Kidney epithelial cell (primary cell): ENCODE measurements around the gene NXPH1. TPM values are rescaled to one million over a fixed set of nuclear protein-coding genes. Genes with fewer than 3 reads are reported as not detected.

Experiments used
- DNase-seq: peaks from one replicate; pipeline ENCODE4 v3.0.0-alpha.2; 2010; ENCODE audit warnings: low read depth
- H3K27me3 ChIP-seq: 2 replicates; pipeline ENCODE4 v1.6.0; 2011; ENCODE audit warnings: low read length; ENCODE audit not compliant: control insufficient read depth, insufficient read depth
- H3K36me3 ChIP-seq: 2 replicates; pipeline ENCODE4 v1.5.1; 2011; ENCODE audit warnings: low read length; ENCODE audit not compliant: control insufficient read depth, insufficient read depth
- H3K4me3 ChIP-seq: 2 replicates; pipeline ENCODE4 v1.5.1; 2011; ENCODE audit warnings: low read depth, mild to moderate bottlenecking, control low read depth, low read length
- CTCF ChIP-seq: IDR thresholded peaks from 2 replicates; pipeline ENCODE4 v1.5.1; 2011; ENCODE audit warnings: mild to moderate bottlenecking, moderate library complexity, low read length, control low read depth, inconsistent platforms; ENCODE audit not compliant: insufficient read depth, poor library complexity, severe bottlenecking
- total RNA-seq: library from RNA; depleted of rRNA; stranded (reverse); fragments of >200 nt; gene quantifications from 2 replicates; pipeline ENCODE4 v1.2.3, GENCODE V29; 2015

Gene NXPH1
- total RNA-seq, 1 donor from 2014 or later: not detected

- no peaks in the 10 kb centered on the region for H3K36me3 ChIP-seq
- no peak overlapping the region for H3K4me3 ChIP-seq
- no peaks in the 10 kb centered on the region for H3K27me3 ChIP-seq
- DNase-seq: no peak
- TF ChIP-seq CTCF: no peak
Measured at GRCh38 chr7:8566016-8566415, 132.6 kb downstream of the NXPH1 start.

GRCh38 chr7:8567626-8568025 is 134.2 kb downstream of the NXPH1 start:
- no peak for DNase-seq
- no peaks in the 10 kb centered on the region for H3K36me3 ChIP-seq
- TF ChIP-seq CTCF: no peak
- H3K4me3 ChIP-seq: no peak overlapping the region
- H3K27me3 ChIP-seq: no peaks in the 10 kb centered on the region

- no peak for TF ChIP-seq CTCF
- Histone ChIP-seq H3K27me3 (no peaks in the 10 kb centered on the region), H3K36me3 (no peaks in the 10 kb centered on the region), H3K4me3 (no peak overlapping the region)
- DNase-seq: no peak
Measured at GRCh38 chr7:8579661-8580194, 146.3 kb downstream of the NXPH1 start.

- DNase-seq: no peak
- H3K4me3 ChIP-seq: no peak overlapping the region
- TF ChIP-seq CTCF: no peak
- H3K27me3 ChIP-seq: no peaks in the 10 kb centered on the region
- H3K36me3 ChIP-seq: no peaks in the 10 kb centered on the region
Measured at GRCh38 chr7:8581842-8582241, 148.4 kb downstream of the NXPH1 start.

GRCh38 chr7:8582728-8583127 is 149.3 kb downstream of the NXPH1 start:
- no peaks in the 10 kb centered on the region for H3K36me3 ChIP-seq
- H3K27me3 ChIP-seq: no peaks in the 10 kb centered on the region
- DNase-seq: no peak
- no peak overlapping the region for H3K4me3 ChIP-seq
- no peak for TF ChIP-seq CTCF

- Histone ChIP-seq H3K36me3 (no peaks in the 10 kb centered on the region), H3K27me3 (no peaks in the 10 kb centered on the region), H3K4me3 (no peak overlapping the region)
- TF ChIP-seq CTCF: no peak
- DNase-seq: no peak
Measured at GRCh38 chr7:8585591-8585990, 152.2 kb downstream of the NXPH1 start.
